HEK293T (cell line): ENCODE measurements around the gene DCTD.

Experiments used
- ARNT ChIP-seq: fragments of 450-650 bp; IDR thresholded peaks from 2 replicates; pipeline ENCODE4 v1.6.1; 2017; ENCODE audit warnings: mild to moderate bottlenecking
- CTBP1 ChIP-seq: fragments of 450-650 bp; IDR thresholded peaks from 2 replicates; pipeline ENCODE4 v1.6.1; 2016; ENCODE audit warnings: borderline replicate concordance
- ELF4 ChIP-seq: fragments of 450-650 bp; IDR thresholded peaks from 2 replicates; pipeline ENCODE4 v1.6.1; 2017; ENCODE audit warnings: antibody characterized with exemption
- FOXA1 ChIP-seq: fragments of 450-650 bp; IDR thresholded peaks from 2 replicates; pipeline ENCODE4 v1.6.1; 2016; ENCODE audit warnings: mild to moderate bottlenecking
- FOXM1 ChIP-seq: fragments of 450-650 bp; IDR thresholded peaks from 2 replicates; pipeline ENCODE4 v1.6.1; 2017; ENCODE audit warnings: mild to moderate bottlenecking, borderline replicate concordance
- HDGF ChIP-seq: fragments of 450-650 bp; IDR thresholded peaks from 2 replicates; pipeline ENCODE4 v1.6.1; 2017; ENCODE audit warnings: antibody characterized with exemption, borderline replicate concordance
- L3MBTL2 ChIP-seq: fragments of 450-650 bp; conservative IDR thresholded peaks from 2 replicates; pipeline ENCODE4 v1.6.1; 2016; ENCODE audit warnings: mild to moderate bottlenecking
- LEF1 ChIP-seq: fragments of 450-650 bp; IDR thresholded peaks from 2 replicates; pipeline ENCODE4 v1.6.1; 2017; ENCODE audit warnings: mild to moderate bottlenecking, borderline replicate concordance
- NFRKB ChIP-seq: fragments of 450-650 bp; IDR thresholded peaks from 2 replicates; pipeline ENCODE4 v1.6.1; 2016; ENCODE audit warnings: mild to moderate bottlenecking, moderate library complexity
- SP1 ChIP-seq: fragments of 450-650 bp; IDR thresholded peaks from 2 replicates; pipeline ENCODE4 v1.6.1; 2017
- SUZ12 ChIP-seq: fragments of 450-650 bp; IDR thresholded peaks from 2 replicates; pipeline ENCODE4 v1.6.1; 2016; ENCODE audit warnings: mild to moderate bottlenecking
- TARDBP ChIP-seq: fragments of 450-650 bp; IDR thresholded peaks from 2 replicates; pipeline ENCODE4 v1.6.1; 2016
- TF ChIP-seq, protein P1 (sequence below): fragments of 450-650 bp; IDR thresholded peaks from 2 replicates; pipeline ENCODE4 v1.6.1; 2016

DNA sequence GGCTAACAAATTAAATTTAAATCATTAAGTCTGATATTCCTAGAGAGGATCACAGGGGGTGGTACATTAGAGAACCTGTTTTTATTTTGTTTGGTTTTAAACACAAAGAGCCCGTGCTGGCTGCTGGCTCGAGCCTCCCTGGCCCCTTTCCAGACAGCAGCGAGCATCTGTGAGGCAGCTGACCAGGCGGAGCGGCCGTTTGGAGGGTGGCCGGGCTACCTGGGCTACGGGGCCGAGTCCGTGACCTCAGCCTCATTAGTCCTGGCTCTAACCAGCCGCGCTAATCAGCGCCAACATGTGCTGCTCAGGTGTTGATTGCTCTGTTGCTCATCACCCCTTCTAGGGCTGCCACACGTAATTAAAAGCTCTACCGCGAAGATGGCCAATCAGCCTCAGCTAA, 35.3 kb downstream of the DCTD start:
- TF ChIP-seq ARNT (no peak), SP1 (no peak), ELF4 (no peak), FOXM1 (no peak), NFRKB (no peak), SUZ12 (no peak), TARDBP (no peak), CTBP1 (no peak), FOXA1 (no peak), HDGF (no peak), LEF1 (no peak), L3MBTL2 (no peak)
- TF ChIP-seq, protein P1, sequence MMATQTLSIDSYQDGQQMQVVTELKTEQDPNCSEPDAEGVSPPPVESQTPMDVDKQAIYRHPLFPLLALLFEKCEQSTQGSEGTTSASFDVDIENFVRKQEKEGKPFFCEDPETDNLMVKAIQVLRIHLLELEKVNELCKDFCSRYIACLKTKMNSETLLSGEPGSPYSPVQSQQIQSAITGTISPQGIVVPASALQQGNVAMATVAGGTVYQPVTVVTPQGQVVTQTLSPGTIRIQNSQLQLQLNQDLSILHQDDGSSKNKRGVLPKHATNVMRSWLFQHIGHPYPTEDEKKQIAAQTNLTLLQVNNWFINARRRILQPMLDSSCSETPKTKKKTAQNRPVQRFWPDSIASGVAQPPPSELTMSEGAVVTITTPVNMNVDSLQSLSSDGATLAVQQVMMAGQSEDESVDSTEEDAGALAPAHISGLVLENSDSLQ: no peak
